ENCODE data around the gene TMEM98. TPM values are rescaled to one million over a fixed set of nuclear protein-coding genes. Genes with fewer than 3 reads are reported as not detected.

Gene TMEM98
- total RNA-seq, 1 experiment from 2014 or later, result not detected

DNA sequence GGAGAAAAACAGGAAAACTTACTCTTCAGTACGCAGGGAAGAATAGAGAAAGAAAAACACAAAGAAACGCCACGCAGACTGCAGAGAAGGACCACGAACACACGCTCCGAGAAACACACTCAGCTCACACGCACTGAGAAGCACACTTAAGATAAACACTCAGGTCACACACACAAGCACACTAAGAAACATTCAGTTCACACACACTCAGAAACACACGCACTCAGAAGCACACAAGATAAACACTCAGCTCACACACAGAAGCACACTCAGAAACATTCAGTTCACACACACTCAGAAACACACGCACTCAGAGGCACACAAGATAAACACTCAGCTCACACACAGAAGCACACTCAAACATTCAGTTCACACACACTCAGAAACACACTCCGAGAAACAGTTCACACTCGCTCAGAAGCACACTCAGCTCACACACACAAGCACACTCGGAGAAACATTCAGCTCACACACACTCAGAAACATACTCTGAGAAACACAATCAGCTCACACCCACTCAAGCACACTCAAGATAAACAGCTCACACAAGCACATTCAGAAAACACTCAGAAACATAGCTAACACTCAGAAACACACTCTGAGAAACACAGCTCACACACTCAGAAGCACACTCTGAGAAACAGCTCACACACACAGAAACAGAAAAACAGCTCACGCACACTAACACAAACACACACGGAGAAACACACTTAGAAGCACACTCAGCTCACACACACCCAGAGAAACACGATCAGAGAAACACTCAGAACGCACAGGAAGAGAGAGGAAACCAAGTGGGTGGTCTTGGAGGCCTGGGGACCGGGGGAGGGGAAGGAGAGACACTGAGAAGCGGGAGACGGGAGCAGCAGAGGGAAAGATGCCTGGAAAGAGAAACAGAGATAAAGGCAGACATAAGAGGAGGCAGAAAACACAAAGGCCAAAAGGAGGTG, 908 bp downstream of the TMEM98 start:
- Histone ChIP-seq H3K4me1 (ENCODE audit: low read length) (no peaks in the 10 kb centered on the region), H3K27me3 (ENCODE audit: low read length) (no peaks in the 10 kb centered on the region), H3K27ac (ENCODE audit: low read length) (no peak overlapping the region), H3K9ac (ENCODE audit: low read length) (no peak overlapping the region), H3K79me2 (ENCODE audit: low read length) (no peaks in the 10 kb centered on the region), H3K9me2 (replicated peaks; ENCODE audit: insufficient read depth, low read length) (no peaks in the 10 kb centered on the region), H3K4me2 (ENCODE audit: low read depth, low read length, poor library complexity, severe bottlenecking) (no peak overlapping the region), H3K36me3 (ENCODE audit: insufficient read depth, low read length) (no peaks in the 10 kb centered on the region), H4K20me1 (ENCODE audit: insufficient read depth, low read depth, low read length) (no peaks in the 10 kb centered on the region), H2AFZ (ENCODE audit: low read length) (no peak overlapping the region), H3K9me3 (ENCODE audit: low read length) (no peaks in the 10 kb centered on the region), H3K4me3 (ENCODE audit: low read length) (no peak overlapping the region)
- no peak for DNase-seq

DNA sequence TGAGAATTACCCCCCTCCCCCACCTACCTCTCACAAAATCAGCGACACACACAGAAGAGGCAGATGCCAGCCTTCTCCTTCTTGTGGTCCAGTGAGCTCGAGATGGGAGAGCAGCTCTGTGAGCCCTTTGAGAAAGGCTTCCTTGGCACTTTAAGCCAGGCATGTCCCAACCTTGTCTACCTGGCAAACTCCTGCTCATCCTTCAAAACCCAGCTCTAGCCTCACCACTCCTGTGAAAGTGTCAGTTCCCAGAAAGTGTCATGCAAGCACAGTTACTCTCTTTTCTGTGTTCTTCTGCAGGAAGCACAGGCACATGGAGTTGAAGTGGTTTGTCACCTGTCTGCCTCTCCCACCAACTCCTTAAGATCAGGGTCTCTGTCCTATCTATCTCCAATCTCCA, 1.6 kb downstream of the TMEM98 start:
- no peak overlapping the region for H3K27ac ChIP-seq (ENCODE audit: low read length)
- H3K36me3 ChIP-seq (ENCODE audit: insufficient read depth, low read length), result no peaks in the 10 kb centered on the region
- no peaks in the 10 kb centered on the region for H3K4me1 ChIP-seq (ENCODE audit: low read length)
- H3K9me3 ChIP-seq (ENCODE audit: low read length), result no peaks in the 10 kb centered on the region
- H3K9me2 ChIP-seq (replicated peaks; ENCODE audit: insufficient read depth, low read length), result no peaks in the 10 kb centered on the region
- no peaks in the 10 kb centered on the region for H4K20me1 ChIP-seq (ENCODE audit: insufficient read depth, low read depth, low read length)
- no peak overlapping the region for H3K9ac ChIP-seq (ENCODE audit: low read length)
- no peaks in the 10 kb centered on the region for H3K27me3 ChIP-seq (ENCODE audit: low read length)
- H3K79me2 ChIP-seq (ENCODE audit: low read length), result no peaks in the 10 kb centered on the region
- no peak overlapping the region for H3K4me2 ChIP-seq (ENCODE audit: low read depth, low read length, poor library complexity, severe bottlenecking)
- H3K4me3 ChIP-seq (ENCODE audit: low read length), result no peak overlapping the region
- no peak for DNase-seq
- no peak overlapping the region for H2AFZ ChIP-seq (ENCODE audit: low read length)

DNA sequence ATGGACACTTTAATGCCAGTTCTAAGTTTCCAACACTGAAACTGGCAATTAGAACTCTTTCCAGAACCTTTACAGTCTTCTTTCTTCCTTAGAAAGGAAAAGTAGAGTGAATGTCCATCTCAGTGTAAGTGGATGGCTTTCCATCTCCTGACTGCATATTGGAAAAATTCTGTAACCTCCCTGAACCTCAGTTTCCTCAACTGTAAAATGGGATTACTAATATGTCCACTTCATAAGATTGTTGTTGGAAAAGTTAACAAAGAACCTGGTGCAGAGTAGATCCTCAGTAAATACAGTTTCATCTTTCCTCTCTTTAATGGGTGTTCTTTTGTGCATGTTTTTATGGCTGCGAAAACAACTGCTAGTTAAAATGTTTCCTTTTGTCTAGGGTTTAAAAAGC, 2.6 kb downstream of the TMEM98 start:
- H3K4me2 ChIP-seq (ENCODE audit: low read depth, low read length, poor library complexity, severe bottlenecking), result no peak overlapping the region
- no peaks in the 10 kb centered on the region for H3K4me1 ChIP-seq (ENCODE audit: low read length)
- H2AFZ ChIP-seq (ENCODE audit: low read length), result no peak overlapping the region
- H3K79me2 ChIP-seq (ENCODE audit: low read length), result no peaks in the 10 kb centered on the region
- H3K9me2 ChIP-seq (replicated peaks; ENCODE audit: insufficient read depth, low read length), result no peaks in the 10 kb centered on the region
- no peak overlapping the region for H3K9ac ChIP-seq (ENCODE audit: low read length)
- peak; percentile 6 for DNase-seq
- H3K27me3 ChIP-seq (ENCODE audit: low read length), result no peaks in the 10 kb centered on the region
- no peak overlapping the region for H3K4me3 ChIP-seq (ENCODE audit: low read length)
- no peaks in the 10 kb centered on the region for H4K20me1 ChIP-seq (ENCODE audit: insufficient read depth, low read depth, low read length)
- no peak overlapping the region for H3K27ac ChIP-seq (ENCODE audit: low read length)
- H3K36me3 ChIP-seq (ENCODE audit: insufficient read depth, low read length), result no peaks in the 10 kb centered on the region
- H3K9me3 ChIP-seq (ENCODE audit: low read length), result no peaks in the 10 kb centered on the region

DNA sequence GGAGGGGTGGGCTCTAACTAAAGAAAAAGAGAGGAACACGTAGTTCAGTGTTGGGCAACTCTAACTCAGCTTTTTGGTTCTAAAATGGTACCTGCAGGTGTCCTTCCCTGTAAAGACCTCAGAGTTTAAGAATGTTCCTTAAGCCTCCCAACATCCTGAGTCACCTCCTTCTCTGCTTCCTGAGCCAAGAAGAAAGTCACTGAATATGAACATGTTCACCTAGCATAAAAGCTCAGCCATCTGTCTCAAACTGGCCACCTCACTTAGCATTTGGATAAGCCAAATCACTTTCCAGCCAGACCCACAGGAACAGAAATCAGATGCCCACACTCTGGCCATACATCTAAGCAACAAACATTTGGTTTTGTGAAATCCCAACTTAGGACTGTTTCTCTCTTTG, 3.7 kb downstream of the TMEM98 start:
- no peaks in the 10 kb centered on the region for H3K79me2 ChIP-seq (ENCODE audit: low read length)
- no peaks in the 10 kb centered on the region for H3K36me3 ChIP-seq (ENCODE audit: insufficient read depth, low read length)
- no peak overlapping the region for H3K4me2 ChIP-seq (ENCODE audit: low read depth, low read length, poor library complexity, severe bottlenecking)
- H4K20me1 ChIP-seq (ENCODE audit: insufficient read depth, low read depth, low read length), result no peaks in the 10 kb centered on the region
- H3K9ac ChIP-seq (ENCODE audit: low read length), result no peak overlapping the region
- DNase-seq, result no peak
- H3K4me3 ChIP-seq (ENCODE audit: low read length), result no peak overlapping the region
- H3K27ac ChIP-seq (ENCODE audit: low read length), result no peak overlapping the region
- H3K9me2 ChIP-seq (replicated peaks; ENCODE audit: insufficient read depth, low read length), result no peaks in the 10 kb centered on the region
- H3K9me3 ChIP-seq (ENCODE audit: low read length), result no peaks in the 10 kb centered on the region
- no peak overlapping the region for H2AFZ ChIP-seq (ENCODE audit: low read length)
- no peaks in the 10 kb centered on the region for H3K4me1 ChIP-seq (ENCODE audit: low read length)
- no peaks in the 10 kb centered on the region for H3K27me3 ChIP-seq (ENCODE audit: low read length)

DNA sequence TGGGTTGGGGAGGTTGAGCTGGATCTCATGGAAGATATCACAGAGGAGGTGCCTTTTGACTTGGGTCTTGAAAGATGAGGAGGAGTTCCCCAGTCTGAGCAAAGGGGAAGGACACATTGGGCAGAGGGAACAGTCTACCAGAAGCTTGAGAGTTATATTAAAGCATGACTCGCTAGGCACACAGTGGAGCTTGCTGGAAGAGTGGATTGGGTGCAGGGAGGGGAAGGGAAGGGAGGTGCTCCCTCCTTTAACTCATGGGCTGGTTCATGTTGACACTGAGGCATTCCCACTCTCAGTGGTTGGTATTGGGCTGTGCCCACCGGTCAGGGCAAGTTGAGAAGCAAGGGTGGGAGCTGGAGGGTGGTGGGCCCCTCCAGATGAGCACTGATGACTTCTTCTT, 5.9 kb downstream of the TMEM98 start:
- H3K36me3 ChIP-seq (ENCODE audit: insufficient read depth, low read length), result no peaks in the 10 kb centered on the region
- H3K27me3 ChIP-seq (ENCODE audit: low read length), result no peaks in the 10 kb centered on the region
- no peaks in the 10 kb centered on the region for H3K79me2 ChIP-seq (ENCODE audit: low read length)
- no peaks in the 10 kb centered on the region for H3K9me3 ChIP-seq (ENCODE audit: low read length)
- no peak overlapping the region for H3K4me3 ChIP-seq (ENCODE audit: low read length)
- DNase-seq, result no peak
- H4K20me1 ChIP-seq (ENCODE audit: insufficient read depth, low read depth, low read length), result no peaks in the 10 kb centered on the region
- H3K9me2 ChIP-seq (replicated peaks; ENCODE audit: insufficient read depth, low read length), result no peaks in the 10 kb centered on the region
- no peak overlapping the region for H3K27ac ChIP-seq (ENCODE audit: low read length)
- H3K4me1 ChIP-seq (ENCODE audit: low read length), result no peaks in the 10 kb centered on the region
- H3K4me2 ChIP-seq (ENCODE audit: low read depth, low read length, poor library complexity, severe bottlenecking), result no peak overlapping the region
- no peak overlapping the region for H2AFZ ChIP-seq (ENCODE audit: low read length)
- no peak overlapping the region for H3K9ac ChIP-seq (ENCODE audit: low read length)

DNA sequence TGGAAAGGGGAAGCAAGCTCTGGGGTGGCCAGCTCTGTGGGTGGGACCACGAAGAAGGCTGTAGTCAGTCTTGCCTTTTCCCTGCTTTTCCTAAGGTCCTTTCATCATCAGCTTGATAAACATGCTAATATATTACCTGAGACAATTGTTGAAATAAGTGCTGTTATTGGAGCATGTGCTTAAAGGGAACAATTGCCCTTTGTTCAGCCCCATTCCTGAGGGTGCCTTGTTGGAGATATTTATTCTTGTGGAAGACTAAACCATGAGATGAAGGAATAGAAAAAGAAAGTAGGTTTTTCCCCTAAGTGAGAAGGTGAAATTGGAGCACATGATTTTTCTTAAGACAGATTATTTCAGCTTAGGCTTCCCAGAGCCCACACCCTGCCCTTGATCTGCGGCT, 7.8 kb downstream of the TMEM98 start:
- H3K9me2 ChIP-seq (replicated peaks; ENCODE audit: insufficient read depth, low read length), result no peaks in the 10 kb centered on the region
- H3K4me3 ChIP-seq (ENCODE audit: low read length), result no peak overlapping the region
- DNase-seq, result no peak
- H3K79me2 ChIP-seq (ENCODE audit: low read length), result no peaks in the 10 kb centered on the region
- no peak overlapping the region for H3K4me2 ChIP-seq (ENCODE audit: low read depth, low read length, poor library complexity, severe bottlenecking)
- no peaks in the 10 kb centered on the region for H4K20me1 ChIP-seq (ENCODE audit: insufficient read depth, low read depth, low read length)
- H3K27me3 ChIP-seq (ENCODE audit: low read length), result no peaks in the 10 kb centered on the region
- no peaks in the 10 kb centered on the region for H3K4me1 ChIP-seq (ENCODE audit: low read length)
- H3K27ac ChIP-seq (ENCODE audit: low read length), result no peak overlapping the region
- H2AFZ ChIP-seq (ENCODE audit: low read length), result no peak overlapping the region
- H3K9me3 ChIP-seq (ENCODE audit: low read length), result no peaks in the 10 kb centered on the region
- H3K9ac ChIP-seq (ENCODE audit: low read length), result no peak overlapping the region
- no peaks in the 10 kb centered on the region for H3K36me3 ChIP-seq (ENCODE audit: insufficient read depth, low read length)

DNA sequence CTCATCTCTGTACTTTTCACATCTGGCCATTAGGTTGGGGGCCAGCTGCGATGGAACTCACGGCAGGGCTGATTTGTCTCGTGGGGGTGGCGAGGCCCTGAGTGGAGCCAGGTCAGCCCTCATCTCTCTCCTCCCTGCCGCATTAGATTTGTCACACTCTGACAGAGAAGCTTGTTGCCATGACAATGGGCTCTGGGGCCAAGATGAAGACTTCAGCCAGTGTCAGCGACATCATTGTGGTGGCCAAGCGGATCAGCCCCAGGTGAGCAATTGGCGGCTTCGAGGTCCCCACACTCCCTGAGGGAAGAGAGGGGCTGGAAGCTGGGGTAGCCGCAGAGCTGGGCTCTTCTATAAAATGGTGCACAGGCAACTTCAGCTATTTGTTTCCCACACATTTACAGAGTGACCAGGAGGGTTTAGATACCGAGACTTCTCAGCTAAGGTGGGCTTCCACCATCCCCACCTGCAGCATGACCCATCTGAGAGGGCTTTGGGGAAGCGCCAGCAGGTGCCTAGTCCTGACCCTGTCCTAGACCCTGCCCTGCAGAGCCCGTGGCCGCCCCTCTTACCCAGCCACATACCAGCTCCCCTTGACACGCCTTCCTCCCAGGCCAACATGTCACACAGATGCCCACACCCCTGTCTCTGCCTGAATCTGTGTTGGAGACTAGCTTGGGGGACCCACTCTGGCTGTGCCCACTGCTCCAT, 8.4 kb downstream of the TMEM98 start:
- Histone ChIP-seq H3K27ac (ENCODE audit: low read length) (no peak overlapping the region), H3K4me2 (ENCODE audit: low read depth, low read length, poor library complexity, severe bottlenecking) (no peak overlapping the region), H3K36me3 (ENCODE audit: insufficient read depth, low read length) (no peaks in the 10 kb centered on the region), H3K79me2 (ENCODE audit: low read length) (no peaks in the 10 kb centered on the region), H3K4me3 (ENCODE audit: low read length) (no peak overlapping the region), H2AFZ (ENCODE audit: low read length) (no peak overlapping the region), H3K9me3 (ENCODE audit: low read length) (no peaks in the 10 kb centered on the region), H3K9ac (ENCODE audit: low read length) (no peak overlapping the region), H3K27me3 (ENCODE audit: low read length) (no peaks in the 10 kb centered on the region), H4K20me1 (ENCODE audit: insufficient read depth, low read depth, low read length) (no peaks in the 10 kb centered on the region), H3K9me2 (replicated peaks; ENCODE audit: insufficient read depth, low read length) (no peaks in the 10 kb centered on the region), H3K4me1 (ENCODE audit: low read length) (no peaks in the 10 kb centered on the region)
- no peak for DNase-seq

DNA sequence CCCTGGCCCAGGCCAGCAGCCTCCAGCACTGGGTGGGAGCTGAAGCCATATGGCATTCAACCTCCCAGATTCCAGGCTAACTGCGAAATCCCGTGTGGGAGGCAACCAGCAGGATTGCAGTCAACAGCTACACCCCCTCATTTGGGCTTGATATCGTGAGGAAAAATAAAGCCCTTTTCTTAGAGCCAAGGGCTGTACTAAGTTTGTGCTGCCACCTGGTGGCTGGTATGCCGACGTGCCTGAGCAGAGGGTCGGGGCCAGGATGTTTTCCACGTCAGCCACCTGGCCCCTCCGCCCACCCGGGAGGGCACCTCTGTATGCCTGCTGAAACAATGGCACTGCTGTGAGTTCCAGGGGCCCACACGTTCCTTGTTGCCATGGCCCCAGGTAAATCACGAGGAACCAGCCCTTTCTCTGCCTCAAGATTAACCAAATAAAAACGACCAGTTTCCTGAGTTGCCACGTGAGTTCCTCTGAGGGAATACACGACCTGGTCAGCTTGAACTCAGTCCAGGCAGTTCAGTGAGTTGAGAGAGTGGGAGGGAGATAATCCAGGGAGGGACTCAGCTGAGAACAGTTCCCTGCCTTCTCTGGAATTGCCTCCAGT, 9.0 kb downstream of the TMEM98 start:
- H3K9me3 ChIP-seq (ENCODE audit: low read length), result no peaks in the 10 kb centered on the region
- no peaks in the 10 kb centered on the region for H3K27me3 ChIP-seq (ENCODE audit: low read length)
- no peak overlapping the region for H3K9ac ChIP-seq (ENCODE audit: low read length)
- no peak overlapping the region for H3K4me3 ChIP-seq (ENCODE audit: low read length)
- H3K4me2 ChIP-seq (ENCODE audit: low read depth, low read length, poor library complexity, severe bottlenecking), result no peak overlapping the region
- H3K27ac ChIP-seq (ENCODE audit: low read length), result no peak overlapping the region
- no peaks in the 10 kb centered on the region for H3K36me3 ChIP-seq (ENCODE audit: insufficient read depth, low read length)
- no peaks in the 10 kb centered on the region for H4K20me1 ChIP-seq (ENCODE audit: insufficient read depth, low read depth, low read length)
- H2AFZ ChIP-seq (ENCODE audit: low read length), result no peak overlapping the region
- H3K79me2 ChIP-seq (ENCODE audit: low read length), result no peaks in the 10 kb centered on the region
- H3K9me2 ChIP-seq (replicated peaks; ENCODE audit: insufficient read depth, low read length), result no peaks in the 10 kb centered on the region
- peak; percentile 81 for DNase-seq
- no peaks in the 10 kb centered on the region for H3K4me1 ChIP-seq (ENCODE audit: low read length)
